SK-N-SH treated with all-trans-retinoic acid at 6 μM for 48 hours (cell line): ENCODE data around the gene ATP2A2.

Experiments used
- ATAC-seq: fragments of 200-7000 bp; cut with Tn5 transposase; 3 replicates; pipeline ENCODE4 v1.9.1; 2020; ENCODE audit warnings: mild to moderate bottlenecking, moderate library complexity
- ARNTL ChIP-seq: fragments of 450-650 bp; formaldehyde crosslinking; IDR thresholded peaks from 2 replicates; pipeline ENCODE4 v1.5.0; 2020; ENCODE audit warnings: low read depth, mild to moderate bottlenecking, moderate library complexity, borderline replicate concordance
- BACH2 ChIP-seq: fragments of 250-450 bp; sonication (Bioruptor Pico); IDR thresholded peaks from 2 replicates; pipeline ENCODE4 v1.9.0; 2021; ENCODE audit warnings: mild to moderate bottlenecking, borderline replicate concordance
- CSDC2 ChIP-seq: fragments of 250-450 bp; sonication (Bioruptor Pico); IDR thresholded peaks from 2 replicates; pipeline ENCODE4 v1.5.0; 2020; ENCODE audit warnings: mild to moderate bottlenecking, moderate library complexity
- ESRRG ChIP-seq: fragments of 250-450 bp; sonication (Bioruptor Pico); IDR thresholded peaks from 2 replicates; pipeline ENCODE4 v1.6.1; 2021; ENCODE audit warnings: mild to moderate bottlenecking
- GLIS3 ChIP-seq: fragments of 250-450 bp; sonication (Bioruptor Pico); IDR thresholded peaks from 2 replicates; pipeline ENCODE4 v1.5.0; 2020; ENCODE audit warnings: mild to moderate bottlenecking, moderate library complexity
- ISL1 ChIP-seq: fragments of 250-450 bp; sonication (Bioruptor Pico); IDR thresholded peaks from 2 replicates; pipeline ENCODE4 v2.1.2; 2022; ENCODE audit warnings: mild to moderate bottlenecking, moderate library complexity
- OSR1 ChIP-seq: fragments of 250-450 bp; sonication (Bioruptor Pico); IDR thresholded peaks from 2 replicates; pipeline ENCODE4 v1.8.0; 2022; ENCODE audit warnings: moderate library complexity, mild to moderate bottlenecking, inconsistent platforms
- PPARA ChIP-seq: fragments of 250-450 bp; sonication (Bioruptor Pico); IDR thresholded peaks from 2 replicates; pipeline ENCODE4 v1.5.0; 2020; ENCODE audit warnings: mild to moderate bottlenecking, borderline replicate concordance
- RARB ChIP-seq: fragments of 250-450 bp; sonication (Bioruptor Pico); IDR thresholded peaks from 2 replicates; pipeline ENCODE4 v1.8.0; 2021; ENCODE audit warnings: mild to moderate bottlenecking, moderate library complexity
- SNAI2 ChIP-seq: fragments of 250-450 bp; sonication (Bioruptor Pico); IDR thresholded peaks from 2 replicates; pipeline ENCODE4 v1.5.0; 2020; ENCODE audit warnings: mild to moderate bottlenecking, moderate library complexity
- TCF4 ChIP-seq: fragments of 250-450 bp; sonication (Bioruptor Pico); IDR thresholded peaks from 2 replicates; pipeline ENCODE4 v1.8.0; 2021; ENCODE audit warnings: mild to moderate bottlenecking, moderate library complexity, borderline replicate concordance
- TOX ChIP-seq: fragments of 250-450 bp; sonication (Bioruptor Pico); IDR thresholded peaks from 2 replicates; pipeline ENCODE4 v1.8.0; 2021; ENCODE audit warnings: mild to moderate bottlenecking, moderate library complexity, borderline replicate concordance
- TSHZ2 ChIP-seq: fragments of 250-450 bp; sonication (Bioruptor Pico); IDR thresholded peaks from 2 replicates; pipeline ENCODE4 v1.5.0; 2020; ENCODE audit warnings: mild to moderate bottlenecking, moderate library complexity
- ZC3H10 ChIP-seq: fragments of 250-450 bp; sonication (Bioruptor Pico); IDR thresholded peaks from 2 replicates; pipeline ENCODE4 v1.5.1; 2021; ENCODE audit warnings: mild to moderate bottlenecking, moderate library complexity
- ZFP3 ChIP-seq: fragments of 250-450 bp; sonication (Bioruptor Pico); IDR thresholded peaks from 2 replicates; pipeline ENCODE4 v1.5.0; 2020; ENCODE audit warnings: mild to moderate bottlenecking, moderate library complexity
- ZNF565 ChIP-seq: fragments of 450-650 bp; formaldehyde crosslinking; conservative IDR thresholded peaks from 2 replicates; pipeline ENCODE4 v1.5.0; 2020; ENCODE audit warnings: low read depth, mild to moderate bottlenecking, moderate library complexity
- ZNF70 ChIP-seq: fragments of 450-650 bp; formaldehyde crosslinking; IDR thresholded peaks from 2 replicates; pipeline ENCODE4 v1.5.0; 2020; ENCODE audit warnings: mild to moderate bottlenecking, moderate library complexity
- ZNF8 ChIP-seq: fragments of 450-650 bp; formaldehyde crosslinking; IDR thresholded peaks from 2 replicates; pipeline ENCODE4 v1.5.0; 2020; ENCODE audit warnings: mild to moderate bottlenecking, moderate library complexity
- TF ChIP-seq, protein P1 (sequence below): fragments of 250-450 bp; sonication (Bioruptor Pico); IDR thresholded peaks from 2 replicates; pipeline ENCODE4 v1.5.1; 2020; ENCODE audit warnings: low read depth, mild to moderate bottlenecking, moderate library complexity
- TF ChIP-seq, protein P2 (sequence below): fragments of 250-450 bp; sonication (Bioruptor Pico); IDR thresholded peaks from 2 replicates; pipeline ENCODE4 v1.8.0; 2021; ENCODE audit warnings: low read depth, mild to moderate bottlenecking, moderate library complexity, borderline replicate concordance

Gene ATP2A2

DNA sequence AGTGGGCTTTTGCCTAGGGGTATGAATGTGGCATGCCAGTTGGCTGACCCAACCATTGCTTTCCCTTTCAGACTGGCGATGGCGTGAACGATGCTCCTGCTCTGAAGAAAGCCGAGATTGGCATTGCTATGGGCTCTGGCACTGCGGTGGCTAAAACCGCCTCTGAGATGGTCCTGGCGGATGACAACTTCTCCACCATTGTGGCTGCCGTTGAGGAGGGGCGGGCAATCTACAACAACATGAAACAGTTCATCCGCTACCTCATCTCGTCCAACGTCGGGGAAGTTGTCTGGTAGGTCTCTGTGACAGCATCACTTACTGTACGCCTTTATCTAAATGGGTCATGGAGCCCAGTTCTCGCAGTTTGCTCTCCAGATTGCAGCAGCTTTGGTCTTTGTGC lies 61.1 kb downstream of the ATP2A2 start (continued):
- no peak for TF ChIP-seq TSHZ2 (CRISPR knock-in tag)
- TF ChIP-seq ZNF565 (CRISPR knock-in tag) = no peak
- TF ChIP-seq, protein P1, sequence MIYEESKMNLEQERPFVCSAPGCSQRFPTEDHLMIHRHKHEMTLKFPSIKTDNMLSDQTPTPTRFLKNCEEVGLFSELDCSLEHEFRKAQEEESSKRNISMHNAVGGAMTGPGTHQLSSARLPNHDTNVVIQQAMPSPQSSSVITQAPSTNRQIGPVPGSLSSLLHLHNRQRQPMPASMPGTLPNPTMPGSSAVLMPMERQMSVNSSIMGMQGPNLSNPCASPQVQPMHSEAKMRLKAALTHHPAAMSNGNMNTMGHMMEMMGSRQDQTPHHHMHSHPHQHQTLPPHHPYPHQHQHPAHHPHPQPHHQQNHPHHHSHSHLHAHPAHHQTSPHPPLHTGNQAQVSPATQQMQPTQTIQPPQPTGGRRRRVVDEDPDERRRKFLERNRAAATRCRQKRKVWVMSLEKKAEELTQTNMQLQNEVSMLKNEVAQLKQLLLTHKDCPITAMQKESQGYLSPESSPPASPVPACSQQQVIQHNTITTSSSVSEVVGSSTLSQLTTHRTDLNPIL (CRISPR knock-in tag) = no peak
- TF ChIP-seq OSR1 (CRISPR knock-in tag) = no peak
- no peak for TF ChIP-seq ZNF8
- TF ChIP-seq ARNTL (CRISPR knock-in tag) = no peak
- TF ChIP-seq ZFP3 = no peak

GRCh38 chr12:110343114-110343513 lies 62.1 kb downstream of the ATP2A2 start:
- ATAC-seq = no peak
- no peak for TF ChIP-seq ZC3H10
- no peak for TF ChIP-seq ZNF565 (CRISPR knock-in tag)
- no peak for TF ChIP-seq RARB (CRISPR knock-in tag)
- no peak for TF ChIP-seq ISL1 (CRISPR knock-in tag)
- no peak for TF ChIP-seq ESRRG (CRISPR knock-in tag)
- no peak for TF ChIP-seq ZNF8
- TF ChIP-seq ZNF70 (CRISPR knock-in tag) = no peak
- TF ChIP-seq, protein P1 (CRISPR knock-in tag) = no peak
- TF ChIP-seq GLIS3 (CRISPR knock-in tag) = no peak
- TF ChIP-seq TCF4 (CRISPR knock-in tag) = no peak
- TF ChIP-seq, protein P2, sequence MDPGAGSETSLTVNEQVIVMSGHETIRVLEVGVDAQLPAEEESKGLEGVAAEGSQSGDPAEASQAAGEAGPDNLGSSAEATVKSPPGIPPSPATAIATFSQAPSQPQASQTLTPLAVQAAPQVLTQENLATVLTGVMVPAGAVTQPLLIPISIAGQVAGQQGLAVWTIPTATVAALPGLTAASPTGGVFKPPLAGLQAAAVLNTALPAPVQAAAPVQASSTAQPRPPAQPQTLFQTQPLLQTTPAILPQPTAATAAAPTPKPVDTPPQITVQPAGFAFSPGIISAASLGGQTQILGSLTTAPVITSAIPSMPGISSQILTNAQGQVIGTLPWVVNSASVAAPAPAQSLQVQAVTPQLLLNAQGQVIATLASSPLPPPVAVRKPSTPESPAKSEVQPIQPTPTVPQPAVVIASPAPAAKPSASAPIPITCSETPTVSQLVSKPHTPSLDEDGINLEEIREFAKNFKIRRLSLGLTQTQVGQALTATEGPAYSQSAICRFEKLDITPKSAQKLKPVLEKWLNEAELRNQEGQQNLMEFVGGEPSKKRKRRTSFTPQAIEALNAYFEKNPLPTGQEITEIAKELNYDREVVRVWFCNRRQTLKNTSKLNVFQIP (CRISPR knock-in tag) = no peak
- no peak for TF ChIP-seq PPARA (CRISPR knock-in tag)
- no peak for TF ChIP-seq TOX (CRISPR knock-in tag)
- TF ChIP-seq ZFP3 = no peak

- TF ChIP-seq ZNF565 (CRISPR knock-in tag) (no peak), SNAI2 (CRISPR knock-in tag) (no peak), GLIS3 (CRISPR knock-in tag) (no peak), CSDC2 (CRISPR knock-in tag) (no peak), OSR1 (CRISPR knock-in tag) (no peak), ZFP3 (no peak), TOX (CRISPR knock-in tag) (no peak), BACH2 (CRISPR knock-in tag) (no peak), ZC3H10 (no peak)
- TF ChIP-seq, protein P2 (CRISPR knock-in tag) = no peak
- TF ChIP-seq, protein P1 (CRISPR knock-in tag) = no peak
- ATAC-seq = no peak
Measured at GRCh38 chr12:110343736-110344555, 62.9 kb downstream of the ATP2A2 start.
